HPDE6-E6E7 (cell line): ENCODE data around the gene HDAC3.

Experiments used
- DNase-seq: peaks from one replicate; pipeline ENCODE4 v3.0.0; 2011; ENCODE audit warnings: missing footprints; ENCODE audit errors: extremely low spot score

HDAC3 gene

GRCh38 chr5:141657937-141658545 lies 21.4 kb upstream of the HDAC3 start:
- DNase-seq: peak; percentile 70

DNA sequence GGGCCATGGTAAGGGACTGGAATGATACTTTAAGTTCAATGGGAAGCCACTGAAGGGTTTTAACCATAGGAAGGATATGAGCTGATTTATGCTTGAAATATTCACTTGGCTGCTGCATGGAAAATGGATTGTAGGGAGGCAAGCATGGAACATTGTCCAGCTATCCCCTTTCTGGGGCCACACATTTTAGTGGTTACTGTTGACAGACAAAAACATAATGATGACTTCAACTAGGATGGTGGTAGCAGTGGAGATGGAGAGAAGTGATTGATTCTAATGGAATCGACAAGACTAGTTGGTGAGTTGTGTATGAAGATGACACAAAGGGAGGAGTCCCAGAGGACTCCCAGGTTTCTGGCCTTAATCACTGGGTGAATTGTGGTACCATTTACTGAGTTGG lies 20.8 kb upstream of the HDAC3 start:
- no peak for DNase-seq

DNA sequence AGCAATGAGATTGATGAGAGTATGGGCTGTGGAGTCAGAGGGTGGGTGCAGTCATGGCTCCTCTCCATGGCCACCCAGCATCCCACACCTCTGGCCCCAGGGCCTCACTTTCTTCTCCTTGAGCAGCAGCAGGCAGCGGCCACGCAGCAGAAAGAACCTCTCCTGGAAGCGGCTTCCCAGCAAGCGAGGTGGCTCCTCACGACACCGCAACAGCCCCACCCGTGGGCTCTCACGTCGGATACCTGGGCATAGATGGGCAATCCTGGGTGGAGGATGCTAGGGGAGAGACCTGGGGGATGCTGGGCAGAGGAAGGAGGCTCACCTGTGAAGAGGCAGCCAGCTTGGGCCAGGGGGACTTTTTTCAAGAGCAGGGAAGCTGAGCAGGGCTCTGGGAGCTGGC lies 19.7 kb upstream of the HDAC3 start:
- DNase-seq: no peak

- no peak for DNase-seq
Measured at GRCh38 chr5:141655020-141655419, 18.4 kb upstream of the HDAC3 start.

GRCh38 chr5:141654298-141654697 lies 17.6 kb upstream of the HDAC3 start:
- DNase-seq: no peak

DNA sequence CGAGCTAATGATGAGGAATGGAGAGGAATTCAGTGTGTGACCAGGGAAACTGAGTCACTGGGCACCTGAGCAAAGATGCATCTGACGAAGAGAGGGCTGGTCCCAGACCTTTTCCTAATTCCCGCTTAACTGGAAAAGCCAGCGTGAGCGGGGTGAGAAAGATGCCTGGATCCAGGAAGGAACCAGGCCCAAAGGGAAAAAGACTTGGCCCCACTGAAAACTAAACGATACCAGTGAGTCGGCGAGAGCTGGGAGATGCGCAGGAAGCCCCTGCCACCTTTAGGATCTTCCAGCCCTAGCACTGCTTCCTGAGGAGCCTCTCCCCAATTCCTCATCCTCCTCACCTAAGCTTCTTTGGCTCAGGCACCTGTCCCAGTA lies 15.1 kb upstream of the HDAC3 start:
- DNase-seq: no peak

- peak; percentile 93 for DNase-seq
Measured at GRCh38 chr5:141650851-141651727, 14.4 kb upstream of the HDAC3 start, which contains the start of gene FCHSD1. FCHSD1 (minus strand) TSS chr5:141651418; CDS start chr5:141651368, 50 bp downstream.

DNA sequence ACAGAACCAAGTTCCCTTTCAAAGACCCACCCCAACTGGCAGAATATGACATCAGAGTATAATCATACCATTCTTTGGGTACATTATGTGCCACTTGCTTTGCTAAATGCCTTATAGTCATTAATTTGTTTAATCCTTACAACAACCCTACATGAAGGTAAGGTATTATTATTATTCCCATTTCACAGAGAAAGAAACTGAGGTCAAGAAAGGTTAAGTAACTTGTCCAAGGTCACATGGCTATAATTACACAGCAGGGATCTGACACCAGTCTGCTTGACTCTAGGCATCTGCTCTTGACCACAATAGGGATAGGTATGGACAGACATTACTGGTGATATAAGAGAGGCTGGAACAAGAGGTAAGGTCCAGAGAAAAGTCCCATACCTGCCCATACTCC lies 13.3 kb upstream of the HDAC3 start:
- DNase-seq: no peak

- no peak for DNase-seq
Measured at GRCh38 chr5:141649056-141649688, 12.5 kb upstream of the HDAC3 start.

DNA sequence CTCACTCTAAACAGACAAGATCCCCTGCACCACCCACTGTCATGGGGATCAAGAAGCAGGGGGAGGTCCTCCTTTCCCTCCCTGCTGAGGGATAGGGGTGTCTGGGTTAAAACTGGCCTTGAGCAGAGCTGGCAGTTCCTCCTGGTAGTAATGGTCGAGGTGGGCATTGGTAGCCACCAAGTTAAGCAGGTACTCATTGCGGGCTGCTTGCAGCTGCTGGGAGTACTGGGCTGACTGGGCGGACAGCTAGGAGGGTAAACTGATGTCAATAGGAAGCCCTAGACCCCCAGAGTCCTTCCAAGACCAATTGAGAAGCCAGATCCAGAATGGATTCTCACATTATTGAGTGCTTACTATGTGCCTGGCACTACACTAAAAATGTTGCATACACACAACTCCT lies 11.2 kb upstream of the HDAC3 start:
- DNase-seq: no peak

GRCh38 chr5:141647242-141647641 lies 10.6 kb upstream of the HDAC3 start:
- no peak for DNase-seq

- no peak for DNase-seq
Measured at GRCh38 chr5:141646026-141646425, 9.4 kb upstream of the HDAC3 start.

DNA sequence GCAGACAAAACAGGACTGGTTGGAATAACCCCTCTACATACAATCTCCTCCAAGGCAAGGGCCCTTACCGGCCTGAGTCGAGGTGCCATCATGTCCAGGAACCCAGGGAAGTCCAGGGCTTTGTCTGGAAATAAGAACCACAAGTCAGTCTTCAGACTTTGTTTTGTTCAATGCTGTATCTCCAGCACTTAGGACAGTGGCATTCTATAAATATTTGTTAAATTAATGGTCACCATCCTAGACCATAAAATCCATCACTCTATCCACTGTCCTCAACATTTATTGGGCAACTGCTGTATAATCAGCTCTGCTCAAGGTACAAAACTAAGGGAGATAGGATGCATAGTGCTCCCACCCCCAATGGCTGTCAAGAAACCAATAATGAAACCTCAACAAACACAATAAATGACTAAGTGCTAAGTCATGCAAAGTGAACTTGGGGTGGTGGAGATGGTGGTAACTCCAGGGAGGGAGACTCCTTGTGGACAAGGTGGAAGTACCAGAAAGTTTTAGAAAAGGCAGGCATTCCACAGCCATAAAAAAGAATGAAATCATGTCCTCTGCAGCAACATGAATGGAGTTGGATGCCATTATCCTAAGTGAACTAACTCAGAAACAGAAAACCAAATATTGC lies 5.1 kb upstream of the HDAC3 start:
- peak; percentile 86 for DNase-seq

- no peak for DNase-seq
Measured at GRCh38 chr5:141640698-141641097, 4.0 kb upstream of the HDAC3 start.

- no peak for DNase-seq
Measured at GRCh38 chr5:141640051-141640415, 3.4 kb upstream of the HDAC3 start.

DNA sequence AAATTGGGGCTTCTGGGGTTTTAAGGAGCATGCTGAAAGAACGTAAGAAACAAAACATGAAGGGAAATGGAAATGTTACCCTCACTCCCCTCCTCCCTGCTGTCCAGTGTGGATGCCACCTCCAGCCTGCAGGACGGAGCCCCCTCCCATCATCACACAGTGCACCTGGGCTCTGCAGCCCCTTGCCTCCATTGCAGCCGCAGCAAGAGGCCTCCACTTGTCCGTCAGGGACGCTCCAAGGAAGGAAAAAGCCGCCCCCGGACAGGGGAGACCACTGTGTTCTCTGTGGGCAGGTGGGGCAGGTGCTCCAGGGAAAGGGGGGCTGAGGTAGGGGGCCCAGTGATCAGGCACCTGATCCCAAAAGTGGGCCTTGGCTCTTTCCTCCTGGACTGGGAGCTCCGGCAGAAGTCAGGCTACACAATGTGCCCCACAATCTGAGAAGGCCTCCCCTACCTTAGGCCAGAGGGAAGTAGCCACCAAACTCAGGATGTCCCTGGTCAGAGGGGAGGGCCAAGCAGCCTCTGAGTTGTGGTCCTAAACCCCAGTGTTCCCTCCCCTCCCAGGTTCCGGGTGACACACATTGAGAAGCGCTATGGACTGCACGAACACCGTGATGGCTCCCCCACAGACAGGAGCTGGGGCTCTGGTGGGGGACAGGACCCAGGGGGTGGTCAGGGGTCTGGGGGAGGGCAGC lies 2.9 kb upstream of the HDAC3 start:
- no peak for DNase-seq

GRCh38 chr5:141638771-141639170 lies 2.1 kb upstream of the HDAC3 start:
- DNase-seq: no peak

GRCh38 chr5:141637767-141638419 lies 1.2 kb upstream of the HDAC3 start:
- DNase-seq: peak; percentile 39

GRCh38 chr5:141637123-141637766 lies 596 bp upstream of the HDAC3 start:
- peak; percentile 26 for DNase-seq

DNA sequence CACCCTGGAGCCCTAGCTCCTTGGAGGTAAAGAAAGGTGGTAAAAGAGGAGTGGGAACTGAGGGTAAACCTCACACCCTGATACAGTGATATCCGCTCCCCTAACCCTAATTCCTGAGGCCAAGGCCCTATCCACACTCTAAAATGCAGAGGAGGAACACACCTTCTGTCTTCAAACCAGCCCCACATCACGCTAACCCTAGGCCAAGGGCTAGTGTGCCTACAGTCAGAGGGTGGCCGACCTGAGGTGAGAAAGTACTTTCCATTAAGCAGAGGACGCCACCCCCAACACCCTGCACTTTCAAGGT lies 590 bp downstream of the HDAC3 start:
- no peak for DNase-seq

- DNase-seq: no peak
Measured at GRCh38 chr5:141635646-141636045, 1.0 kb downstream of the HDAC3 start.
